Thyroid gland (tissue), 4 donors: Measurements from ENCODE around the gene DOK1. TPM values are rescaled to one million over a fixed set of nuclear protein-coding genes. Genes with fewer than 3 reads are reported as not detected.
A peak's percentile ranks its signal among the peaks of the same experiment; 100 is the strongest.

Source experiments
- DNase-seq, 2 donors: peaks; one replicate each; pipeline ENCODE4 v3.0.0-alpha.2; 2019
- H3K27ac ChIP-seq, 3 donors: fragments of 200-600 bp; sonication (generic); 1 replicate in 2 of 3; 2 replicates in 1 of 3; pipeline ENCODE4 v1.5.1; 2016 to 2019; ENCODE audit warnings: mild to moderate bottlenecking in 1 of 3, moderate library complexity in 1 of 3
- H3K27me3 ChIP-seq: fragments of 200-600 bp; sonication (generic); one replicate; pipeline ENCODE4 v1.5.1; 2019
- H3K36me3 ChIP-seq, 2 donors: fragments of 200-600 bp; sonication (generic); one replicate each; pipeline ENCODE4 v1.5.1; 2016 to 2019
- H3K4me1 ChIP-seq, 2 donors: fragments of 200-600 bp; sonication (generic); one replicate each; pipeline ENCODE4 v1.5.1; 2017 to 2019
- H3K4me3 ChIP-seq, 3 donors: fragments of 200-600 bp; sonication (generic); replicated peaks in 1 of 3; 1 replicate in 2 of 3; 2 replicates in 1 of 3; pipeline ENCODE4 v1.5.1; 2016; ENCODE audit warnings: mild to moderate bottlenecking in 1 of 3
- H3K9me3 ChIP-seq: fragments of 200-600 bp; sonication (generic); one replicate; pipeline ENCODE4 v1.5.1; 2017
- CTCF ChIP-seq, 6 experiments: fragments of 200-600 bp in 3 of 6; fragments of 450-650 bp in 3 of 6; sonication (generic) in 3 of 6; IDR thresholded peaks; one replicate each; pipeline ENCODE4 v1.5.1; 2016 to 2019; ENCODE audit warnings: antibody characterized with exemption in 6 of 6, mild to moderate bottlenecking in 2 of 6, inconsistent platforms in 1 of 6, moderate library complexity in 1 of 6
- POLR2A ChIP-seq, 2 donors: fragments of 450-650 bp; IDR thresholded peaks; one replicate each; pipeline ENCODE4 v1.6.1; 2017; ENCODE audit warnings: antibody characterized with exemption in 2 of 2, mild to moderate bottlenecking in 2 of 2, moderate library complexity in 1 of 2
- WGBS, 2 donors: methylation state at CpG; one replicate each; pipeline ENCODE4 v1.1.5; 2017; 5-methylcytosine and 5-hydroxymethylcytosine counted together
- intact Hi-C: fragments of 100-400 bp; cut with DNase I; formaldehyde crosslinking; loops from one replicate; pipeline ENCODE4 v1.15.1; 2023
- total RNA-seq, 4 donors: library from RNA; depleted of rRNA; stranded (reverse); fragments of >200 nt; gene quantifications; one replicate each; pipeline ENCODE4 v1.2.3, GENCODE V29; 2016

The DOK1 gene
- total RNA-seq, 4 donors from 2014 or later: 14.4 to 19.4 (median 18.4) TPM

GRCh38 chr2:74552914-74553811 lies 1.4 kb upstream of the DOK1 start:
- WGBS, 2 donors: 51 to 57% methylated on average over 23 to 25 of the region's 27 CpGs
- peak overlapping the region in 1 of 3 donors; percentile 89 for H3K27ac ChIP-seq

GRCh38 chr2:74554820-74555531 lies 456 bp downstream of the DOK1 start:
- no peaks in the 10 kb centered on the region for H3K27me3 ChIP-seq
- WGBS, 2 donors: 2 to 6% methylated on average over 12 to 32 of the region's 58 CpGs
- peak; percentile 59 to 60 for DNase-seq
- H3K36me3 ChIP-seq: peaks cover 0 to 6% of the 10 kb centered on the region in 2 donors
- H3K4me3 ChIP-seq: peak overlapping the region; percentile 66 to 94 (median 89)
- intact Hi-C loops: no loop called here
- peaks cover 0 to 8% of the 10 kb centered on the region in 2 donors for H3K4me1 ChIP-seq
- peak overlapping the region; percentile 75 to 89 (median 86) for H3K27ac ChIP-seq
- TF ChIP-seq CTCF (IDR thresholded peaks at IDR 0.05) (peak in 2 of 6 experiments; percentile 5 to 15), POLR2A (IDR thresholded peaks at IDR 0.05) (no peak)
- no peaks in the 10 kb centered on the region for H3K9me3 ChIP-seq

More at GRCh38 chr2:74552914-74553811, 1.4 kb upstream of the DOK1 start:
- intact Hi-C loops: no loop called here
- Histone ChIP-seq H3K9me3 (no peaks in the 10 kb centered on the region), H3K4me1 (peaks cover 8 to 15% of the 10 kb centered on the region in 2 donors), H3K36me3 (peaks cover 0 to 6% of the 10 kb centered on the region in 2 donors), H3K4me3 (peak overlapping the region in 1 of 3 donors; percentile 89), H3K27me3 (no peaks in the 10 kb centered on the region)
- TF ChIP-seq CTCF (IDR thresholded peaks at IDR 0.05) (no peak), POLR2A (IDR thresholded peaks at IDR 0.05) (no peak)
- DNase-seq: peak in 1 of 2 donors; percentile 19

GRCh38 chr2:74555610-74556103 lies 1.1 kb downstream of the DOK1 start:
- TF ChIP-seq CTCF (IDR thresholded peaks at IDR 0.05) (no peak), POLR2A (IDR thresholded peaks at IDR 0.05) (no peak)
- DNase-seq: peak in 1 of 2 donors; percentile 10
- H3K36me3 ChIP-seq: peaks cover 0 to 6% of the 10 kb centered on the region in 2 donors
- H3K27me3 ChIP-seq: no peaks in the 10 kb centered on the region
- H3K27ac ChIP-seq: peak overlapping the region in 1 of 3 donors; percentile 89
- H3K4me1 ChIP-seq: peaks cover 0 to 8% of the 10 kb centered on the region in 2 donors
- intact Hi-C loops: no loop called here
- peak overlapping the region in 2 of 3 donors; percentile 66 to 89 for H3K4me3 ChIP-seq
- WGBS, 2 donors: 69 to 78% methylated on average over 7 to 13 of the region's 17 CpGs
- H3K9me3 ChIP-seq: no peaks in the 10 kb centered on the region

GRCh38 chr2:74556159-74556558 lies 1.6 kb downstream of the DOK1 start:
- Histone ChIP-seq H3K4me3 (no peak overlapping the region), H3K9me3 (no peaks in the 10 kb centered on the region), H3K36me3 (peaks cover 0 to 6% of the 10 kb centered on the region in 2 donors), H3K4me1 (peaks cover 0 to 8% of the 10 kb centered on the region in 2 donors), H3K27ac (no peak overlapping the region), H3K27me3 (no peaks in the 10 kb centered on the region)
- WGBS, 2 donors: 89 to 94% methylated on average over 12 to 14 of the region's 14 CpGs
- TF ChIP-seq CTCF (IDR thresholded peaks at IDR 0.05) (no peak), POLR2A (IDR thresholded peaks at IDR 0.05) (no peak)
- no peak for DNase-seq
- intact Hi-C loops: no loop called here
